B cell (primary cell): ENCODE results near the gene CFAP221. TPM values are rescaled to one million over a fixed set of nuclear protein-coding genes. Genes with fewer than 3 reads are reported as not detected.

ENCODE experiments used
- ATAC-seq: fragments of 200-7000 bp; cut with Tn5 transposase; one replicate; pipeline ENCODE4 v1.10.0; 2021; ENCODE audit warnings: low read depth, mild to moderate bottlenecking, moderate number of reproducible peaks, moderate library complexity
- CTCF ChIA-PET: fragments of 350-600 bp; sonication (Branson Sonifier 250); formaldehyde crosslinking; loops from one replicate; lab custom pipeline; 2021; ENCODE audit warnings: antibody characterized with exemption, inconsistent platforms; lab: Charles Lee
- POLR2A ChIA-PET: fragments of 350-600 bp; sonication (Branson Sonifier 250); formaldehyde crosslinking; loops from one replicate; lab custom pipeline; 2021; ENCODE audit warnings: antibody characterized with exemption; lab: Charles Lee
- DNase-seq: peaks from one replicate; pipeline ENCODE4 v3.0.0; 2013
- H2AFZ ChIP-seq: 2 replicates; pipeline ENCODE4 v1.6.1; 2012; ENCODE audit warnings: mild to moderate bottlenecking, low read depth, low read length; ENCODE audit not compliant: insufficient read depth, poor library complexity, severe bottlenecking
- H3K27ac ChIP-seq, 2 donors: 1 replicate in 1 of 2; 2 replicates in 1 of 2; pipeline ENCODE4 v1.5.1; 2012 to 2013; ENCODE audit warnings: low read length in 2 of 2, mild to moderate bottlenecking in 2 of 2, moderate library complexity in 1 of 2
- H3K27me3 ChIP-seq, 4 experiments: fragments of 200-600 bp in 1 of 4; sonication (generic) in 1 of 4; replicated peaks in 1 of 4; 1 replicate in 2 of 4; 2 replicates in 2 of 4; pipeline versions ENCODE4 v1.6.1 to v1.7.0; 2013 to 2016; ENCODE audit warnings: low read length in 3 of 4, mild to moderate bottlenecking in 2 of 4, mixed read lengths in 1 of 4, moderate library complexity in 1 of 4; ENCODE audit not compliant: insufficient read depth in 4 of 4, control insufficient read depth in 3 of 4; ENCODE audit errors: control extremely low read depth in 1 of 4
- H3K36me3 ChIP-seq, 2 experiments: replicated peaks in 1 of 2; 1 replicate in 1 of 2; 2 replicates in 1 of 2; pipeline versions ENCODE4 v1.6.1 to v1.7.1; 2013; ENCODE audit warnings: low read length in 1 of 2; ENCODE audit not compliant: insufficient read depth in 2 of 2, control insufficient read depth in 1 of 2; ENCODE audit errors: control extremely low read depth in 1 of 2, extremely low read depth in 1 of 2
- H3K4me1 ChIP-seq, 2 donors: fragments of 200-600 bp in 1 of 2; sonication (generic) in 1 of 2; 1 replicate in 1 of 2; 2 replicates in 1 of 2; pipeline versions ENCODE4 v1.5.1 to v1.6.1; 2013 to 2017; ENCODE audit warnings: low read length in 2 of 2; ENCODE audit not compliant: control insufficient read depth in 2 of 2, insufficient read depth in 2 of 2
- H3K4me2 ChIP-seq: replicated peaks from 2 replicates; pipeline ENCODE3; 2012; ENCODE audit warnings: mild to moderate bottlenecking, low read depth, low read length; ENCODE audit not compliant: poor library complexity, severe bottlenecking
- H3K4me3 ChIP-seq, 5 experiments: fragments of 200-600 bp in 1 of 5; sonication (generic) in 1 of 5; 1 replicate in 3 of 5; 2 replicates in 2 of 5; pipeline versions ENCODE4 v1.5.1 to v1.7.0; 2011 to 2016; ENCODE audit warnings: low read length in 4 of 5, mild to moderate bottlenecking in 4 of 5, low read depth in 2 of 5, control low read depth in 1 of 5, moderate library complexity in 1 of 5; ENCODE audit not compliant: insufficient read depth in 1 of 5; ENCODE audit errors: control extremely low read depth in 1 of 5, extremely low read depth in 1 of 5
- H3K79me2 ChIP-seq: fragments of 200-600 bp; sonication (generic); one replicate; pipeline ENCODE4 v1.6.0; 2016; ENCODE audit warnings: low read length; ENCODE audit not compliant: control insufficient read depth, insufficient read depth
- H3K9ac ChIP-seq: fragments of 200-600 bp; sonication (generic); 2 replicates; pipeline ENCODE4 v1.6.1; 2017; ENCODE audit warnings: mild to moderate bottlenecking, low read length, moderate library complexity
- H3K9me3 ChIP-seq, 3 donors: one replicate each; pipeline versions ENCODE4 v1.6.1 to v1.7.1; 2013; ENCODE audit warnings: low read length in 2 of 3; ENCODE audit not compliant: control insufficient read depth in 2 of 3, insufficient read depth in 1 of 3; ENCODE audit errors: control extremely low read depth in 1 of 3
- H4K20me1 ChIP-seq: 2 replicates; pipeline ENCODE4 v1.6.0; 2012; ENCODE audit warnings: mild to moderate bottlenecking, low read length; ENCODE audit not compliant: insufficient read depth, control insufficient read depth, poor library complexity, severe bottlenecking
- H3K27ac Mint-ChIP-seq: one replicate; pipeline ENCODE4 v1.8.0; 2021; ENCODE audit warnings: mixed read lengths
- H3K27me3 Mint-ChIP-seq: one replicate; pipeline ENCODE4 v1.8.0; 2021; ENCODE audit warnings: mixed read lengths
- H3K4me1 Mint-ChIP-seq: one replicate; pipeline ENCODE4 v1.8.0; 2021; ENCODE audit warnings: mixed read lengths
- H3K4me3 Mint-ChIP-seq: one replicate; pipeline ENCODE4 v1.8.0; 2021; ENCODE audit warnings: mixed read lengths
- H3K9me3 Mint-ChIP-seq: one replicate; pipeline ENCODE4 v1.8.0; 2022; ENCODE audit warnings: mixed read lengths; ENCODE audit not compliant: insufficient read depth
- EZH2 ChIP-seq: IDR thresholded peaks from 2 replicates; pipeline ENCODE4 v1.6.1; 2012; ENCODE audit warnings: borderline replicate concordance, low read depth, mild to moderate bottlenecking, moderate library complexity, low read length; ENCODE audit not compliant: insufficient read depth, poor library complexity, severe bottlenecking
- WGBS: methylation state at CpG from one replicate; pipeline ENCODE4 v1.1.5; 2013; ENCODE audit warnings: missing lambda C conversion rate; ENCODE audit not compliant: insufficient coverage; 5-methylcytosine and 5-hydroxymethylcytosine counted together
- intact Hi-C: fragments of 100-400 bp; cut with micrococcal nuclease; formaldehyde crosslinking; loops from one replicate; pipeline ENCODE4 v1.10.0; 2022
- polyA plus RNA-seq: library from polyadenylated mRNA; depleted of rRNA; stranded (reverse); fragments of >200 nt; gene quantifications from 2 replicates; pipeline ENCODE4 v1.2.3, GENCODE V29; 2012
- total RNA-seq, 2 donors: library from RNA; stranded (reverse); fragments of 120-200 nt in 1 of 2; gene quantifications; 1 replicate in 1 of 2; 2 replicates in 1 of 2; pipeline versions ENCODE4 v1.2.3 to v1.2.4, GENCODE V29; 2013 to 2022
- TF ChIP-seq, protein P1 (sequence below): fragments of 200-600 bp; IDR thresholded peaks from one replicate; pipeline ENCODE4 v1.8.0; 2022; ENCODE audit warnings: antibody characterized with exemption, mild to moderate bottlenecking

Gene CFAP221
- total and polyA plus RNA-seq, 2 donors (not counting 1 experiment from before 2014, with no cell fraction given): not detected

DNA sequence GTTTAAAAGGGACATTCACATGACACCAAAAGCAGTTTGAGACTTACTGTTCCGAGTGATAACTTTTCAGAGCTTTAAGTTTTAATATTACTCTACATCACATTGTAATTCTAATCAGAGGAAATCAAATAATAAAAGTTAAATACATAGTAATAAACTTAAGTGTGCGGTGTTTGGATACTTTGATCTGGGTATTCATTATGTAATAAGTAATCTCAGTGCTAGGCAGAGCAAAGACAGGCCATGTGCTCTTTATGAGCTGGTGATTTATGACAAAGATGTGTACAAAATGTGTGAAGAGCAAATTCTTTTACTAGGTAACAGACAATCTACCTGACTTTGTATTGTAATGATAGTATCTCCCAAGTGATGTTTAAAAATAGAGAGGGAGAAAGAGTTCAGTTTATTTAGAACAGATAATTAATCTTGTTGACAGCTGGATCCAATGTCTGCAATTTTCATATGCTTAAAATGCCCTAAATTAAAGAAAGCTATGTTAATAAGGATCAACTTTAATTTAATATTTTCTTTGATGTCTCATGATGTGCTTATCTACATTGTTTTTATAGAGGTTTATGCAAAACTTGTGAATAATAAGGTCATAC, 4.4 kb downstream of the CFAP221 start:
- ATAC-seq (no peak), DNase-seq (no peak)
- peaks cover 5 to 8% of the 10 kb centered on the region in 2 donors for H3K4me1 ChIP-seq
- H3K27ac ChIP-seq: no peak overlapping the region
- no peak overlapping the region for H2AFZ ChIP-seq
- Mint-ChIP-seq H3K4me3 (no peak overlapping the region), H3K9me3 (no peaks in the 10 kb centered on the region), H3K27ac (no peak overlapping the region), H3K27me3 (peaks cover 40% of the 10 kb centered on the region), H3K4me1 (peaks cover 6% of the 10 kb centered on the region)
- H3K4me3 ChIP-seq: no peak overlapping the region
- no peak overlapping the region for H3K4me2 ChIP-seq
- peaks cover 0 to 8% (median 0%) of the 10 kb centered on the region in 3 donors for H3K9me3 ChIP-seq
- TF ChIP-seq EZH2: no peak
- TF ChIP-seq, protein P1, sequence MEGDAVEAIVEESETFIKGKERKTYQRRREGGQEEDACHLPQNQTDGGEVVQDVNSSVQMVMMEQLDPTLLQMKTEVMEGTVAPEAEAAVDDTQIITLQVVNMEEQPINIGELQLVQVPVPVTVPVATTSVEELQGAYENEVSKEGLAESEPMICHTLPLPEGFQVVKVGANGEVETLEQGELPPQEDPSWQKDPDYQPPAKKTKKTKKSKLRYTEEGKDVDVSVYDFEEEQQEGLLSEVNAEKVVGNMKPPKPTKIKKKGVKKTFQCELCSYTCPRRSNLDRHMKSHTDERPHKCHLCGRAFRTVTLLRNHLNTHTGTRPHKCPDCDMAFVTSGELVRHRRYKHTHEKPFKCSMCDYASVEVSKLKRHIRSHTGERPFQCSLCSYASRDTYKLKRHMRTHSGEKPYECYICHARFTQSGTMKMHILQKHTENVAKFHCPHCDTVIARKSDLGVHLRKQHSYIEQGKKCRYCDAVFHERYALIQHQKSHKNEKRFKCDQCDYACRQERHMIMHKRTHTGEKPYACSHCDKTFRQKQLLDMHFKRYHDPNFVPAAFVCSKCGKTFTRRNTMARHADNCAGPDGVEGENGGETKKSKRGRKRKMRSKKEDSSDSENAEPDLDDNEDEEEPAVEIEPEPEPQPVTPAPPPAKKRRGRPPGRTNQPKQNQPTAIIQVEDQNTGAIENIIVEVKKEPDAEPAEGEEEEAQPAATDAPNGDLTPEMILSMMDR: no peak
- H4K20me1 ChIP-seq: no peaks in the 10 kb centered on the region
- ChIA-PET POLR2A (no interaction called here), CTCF (no interaction called here)
- H3K9ac ChIP-seq: no peak overlapping the region
- intact Hi-C loops: no loop called here
- no CpG with 5 or more reads among the region's 2 CpGs for WGBS
- H3K27me3 ChIP-seq: peaks cover 0 to 27% (median 8%) of the 10 kb centered on the region in 4 experiments
- no peaks in the 10 kb centered on the region for H3K36me3 ChIP-seq
- H3K79me2 ChIP-seq: no peaks in the 10 kb centered on the region

DNA sequence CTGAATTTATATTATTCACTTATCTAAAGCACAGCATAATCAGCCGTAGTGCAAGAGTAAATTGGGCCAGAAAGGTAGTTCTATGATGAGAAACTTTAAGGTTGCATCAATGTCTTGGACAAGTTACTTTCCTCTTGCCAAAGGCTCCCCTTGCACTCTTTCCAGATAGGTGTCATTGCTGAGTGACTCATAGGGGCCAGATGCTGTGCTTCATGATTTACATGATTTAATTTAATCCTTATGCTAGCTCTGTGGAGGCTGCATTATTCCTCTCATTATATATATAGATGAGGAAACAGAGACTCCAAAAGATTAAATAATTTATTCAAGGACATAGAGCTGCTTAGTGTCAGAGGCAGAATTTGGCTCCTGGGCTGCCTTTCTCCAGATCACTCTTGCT, 5.0 kb downstream of the CFAP221 start:
- no peak for DNase-seq
- POLR2A ChIA-PET: no interaction called here
- Mint-ChIP-seq H3K27me3 (peaks cover 39% of the 10 kb centered on the region), H3K27ac (no peak overlapping the region), H3K4me1 (peaks cover 2% of the 10 kb centered on the region), H3K4me3 (no peak overlapping the region), H3K9me3 (no peaks in the 10 kb centered on the region)
- H3K36me3 ChIP-seq: no peaks in the 10 kb centered on the region
- H2AFZ ChIP-seq: no peak overlapping the region
- no CpG with 5 or more reads among the region's 1 CpG for WGBS
- H3K27ac ChIP-seq: no peak overlapping the region
- H3K79me2 ChIP-seq: no peaks in the 10 kb centered on the region
- peaks cover 0 to 23% (median 6%) of the 10 kb centered on the region in 4 experiments for H3K27me3 ChIP-seq
- H3K4me3 ChIP-seq: no peak overlapping the region
- no peak overlapping the region for H3K9ac ChIP-seq
- no peak for TF ChIP-seq EZH2
- TF ChIP-seq, protein P1: no peak
- ATAC-seq: no peak
- H3K9me3 ChIP-seq: peaks cover 0 to 8% (median 0%) of the 10 kb centered on the region in 3 donors
- no peaks in the 10 kb centered on the region for H4K20me1 ChIP-seq
- intact Hi-C loops: no loop called here
- H3K4me2 ChIP-seq: no peak overlapping the region
- CTCF ChIA-PET: no interaction called here
- H3K4me1 ChIP-seq: peaks cover 4 to 5% of the 10 kb centered on the region in 2 donors
